GM19372 (cell line): ENCODE data around the gene PIK3R5.

Experiments used
- ATAC-seq: cut with Tn5 transposase; IDR thresholded peaks from one replicate; pipeline ENCODE4 v1.9.1; 2021; ENCODE audit warnings: mild to moderate bottlenecking, low read depth, moderate library complexity; ENCODE audit not compliant: unreplicated experiment

PIK3R5 gene

DNA sequence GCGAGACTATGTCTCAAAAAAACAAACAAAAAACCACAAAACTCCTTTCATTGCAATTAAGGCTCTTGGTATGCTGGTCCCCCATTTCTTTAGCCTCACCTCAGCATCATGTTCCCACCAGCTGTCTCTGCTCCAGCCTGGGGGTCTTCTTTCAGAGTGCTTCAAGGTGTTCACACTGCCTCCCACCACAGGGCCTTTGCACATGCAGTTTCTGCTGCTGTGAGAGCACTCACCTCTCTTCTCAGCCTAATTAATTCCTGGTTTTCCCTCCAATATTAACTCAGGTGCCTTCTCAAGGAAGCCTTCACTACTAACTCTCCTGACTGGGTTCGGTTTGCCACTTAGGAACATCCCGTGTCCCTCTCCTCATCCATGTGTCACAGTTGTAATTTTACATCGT is 82.2 kb downstream of the PIK3R5 start:
- no peak for ATAC-seq

DNA sequence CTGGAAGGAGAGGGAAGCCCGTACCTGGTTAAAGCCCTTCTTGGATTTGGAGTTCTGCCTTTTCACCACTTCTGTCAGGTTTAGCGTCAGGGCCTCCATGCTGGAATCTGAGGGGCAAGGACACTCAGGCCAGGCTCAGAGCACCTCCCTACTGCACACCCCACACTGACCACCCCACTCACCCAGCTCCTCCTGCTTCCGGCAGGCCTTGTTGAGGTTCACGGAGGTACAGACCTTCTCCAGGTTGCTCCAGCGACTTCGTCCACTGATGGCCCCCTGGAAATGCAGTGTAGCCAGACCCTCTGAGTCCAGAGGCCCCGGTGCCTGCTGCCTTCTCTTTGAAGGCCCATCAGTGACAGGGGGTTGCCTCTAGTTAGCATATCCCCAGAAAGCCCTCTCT is 83.9 kb downstream of the PIK3R5 start:
- no peak for ATAC-seq

DNA sequence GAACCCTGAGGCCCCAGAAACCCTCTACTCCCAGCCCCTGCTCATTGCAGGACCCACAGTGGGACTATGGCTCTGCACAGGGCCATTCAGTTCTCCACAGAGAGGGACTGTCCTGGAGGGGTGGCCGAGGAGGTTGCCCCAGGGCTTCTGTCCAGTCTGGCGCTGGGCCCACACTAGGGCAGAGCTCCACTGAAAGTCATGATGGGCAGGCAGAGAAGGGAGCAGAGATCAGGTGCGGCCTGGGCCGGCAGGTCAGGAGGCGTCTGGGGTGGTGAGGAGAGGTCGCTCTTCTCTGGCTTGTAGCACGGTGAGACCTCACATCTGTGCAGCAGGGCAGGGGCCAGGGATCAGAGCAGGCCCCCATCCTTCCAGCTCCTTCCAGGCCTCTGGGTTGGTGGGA is 85.0 kb downstream of the PIK3R5 start:
- no peak for ATAC-seq

DNA sequence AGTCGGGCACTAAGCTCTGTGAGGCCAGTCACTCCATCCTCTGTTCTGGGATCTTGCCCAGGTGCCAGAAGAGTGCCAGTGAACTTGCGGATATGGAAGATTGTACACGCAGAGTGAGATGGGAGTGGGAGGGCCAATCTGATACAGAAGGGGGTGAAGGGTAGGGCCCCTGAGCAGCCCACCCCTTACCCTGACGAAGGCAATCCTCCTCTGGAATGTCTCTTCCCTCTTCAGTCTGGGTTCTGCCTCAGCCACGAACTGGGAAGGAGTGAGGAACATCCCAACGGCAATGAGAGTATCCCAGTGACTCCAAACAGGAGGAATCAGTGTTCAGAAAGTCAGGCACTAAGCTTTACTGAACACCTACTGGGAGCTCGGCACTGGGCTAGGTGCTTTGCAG is 86.1 kb downstream of the PIK3R5 start:
- no peak for ATAC-seq

DNA sequence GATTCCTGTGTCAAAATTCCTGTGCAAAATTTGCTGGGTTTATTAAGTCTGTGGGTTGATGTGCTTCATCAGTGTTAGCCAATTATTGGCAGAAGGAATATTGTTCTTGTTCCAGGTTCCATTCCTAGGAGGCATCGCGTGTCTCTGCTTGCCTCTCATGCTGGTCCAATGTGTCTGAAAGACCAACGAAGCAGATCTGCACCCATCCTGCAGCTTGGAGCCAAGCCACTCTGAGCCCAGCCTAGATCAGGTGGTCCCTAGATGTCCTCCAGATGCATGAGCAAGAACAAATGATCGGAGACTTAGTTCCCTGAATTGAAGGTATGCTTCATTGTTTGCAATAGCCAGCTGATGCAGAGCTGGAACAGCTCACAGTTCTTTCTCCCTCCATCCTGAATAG is 87.5 kb downstream of the PIK3R5 start:
- ATAC-seq: no peak

DNA sequence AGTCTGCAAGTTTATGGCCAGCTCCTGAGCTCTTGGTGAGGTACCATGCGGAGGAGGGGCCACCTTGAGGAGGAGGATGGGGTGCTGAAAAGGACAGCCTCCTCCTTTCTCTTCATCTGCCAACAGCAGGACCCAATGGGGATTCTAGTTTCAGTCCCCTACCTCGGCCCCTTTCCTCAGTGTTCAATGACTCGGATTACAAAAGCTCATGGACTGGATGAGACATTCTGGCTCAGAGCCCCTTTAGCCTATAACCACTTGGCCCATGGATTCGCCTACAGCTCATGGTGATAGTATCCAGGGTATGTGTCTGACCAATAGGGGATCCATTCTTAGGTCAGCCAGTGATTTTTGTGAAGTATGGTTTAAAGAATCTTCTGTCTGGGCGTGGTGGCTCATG is 89.5 kb downstream of the PIK3R5 start:
- no peak for ATAC-seq

DNA sequence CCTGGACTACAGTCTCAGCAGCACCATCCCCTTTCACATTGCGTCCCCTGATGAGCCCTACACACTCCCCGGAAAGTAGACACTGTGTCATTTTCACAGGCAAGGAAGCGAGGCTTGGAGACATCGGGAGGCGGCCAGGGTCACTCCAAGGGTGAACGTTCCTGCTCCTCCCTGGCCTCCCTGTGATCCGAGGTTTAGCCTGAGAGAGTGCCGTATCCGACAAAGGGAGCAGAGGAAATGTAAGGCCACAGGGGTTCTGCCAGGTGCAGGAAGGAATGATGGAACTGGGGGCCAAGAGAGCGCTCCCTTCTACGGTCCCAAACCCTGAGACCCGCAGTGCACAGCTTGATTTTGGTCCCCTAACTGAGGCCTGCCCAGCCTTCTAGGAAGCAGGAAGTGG is 90.1 kb downstream of the PIK3R5 start:
- no peak for ATAC-seq

DNA sequence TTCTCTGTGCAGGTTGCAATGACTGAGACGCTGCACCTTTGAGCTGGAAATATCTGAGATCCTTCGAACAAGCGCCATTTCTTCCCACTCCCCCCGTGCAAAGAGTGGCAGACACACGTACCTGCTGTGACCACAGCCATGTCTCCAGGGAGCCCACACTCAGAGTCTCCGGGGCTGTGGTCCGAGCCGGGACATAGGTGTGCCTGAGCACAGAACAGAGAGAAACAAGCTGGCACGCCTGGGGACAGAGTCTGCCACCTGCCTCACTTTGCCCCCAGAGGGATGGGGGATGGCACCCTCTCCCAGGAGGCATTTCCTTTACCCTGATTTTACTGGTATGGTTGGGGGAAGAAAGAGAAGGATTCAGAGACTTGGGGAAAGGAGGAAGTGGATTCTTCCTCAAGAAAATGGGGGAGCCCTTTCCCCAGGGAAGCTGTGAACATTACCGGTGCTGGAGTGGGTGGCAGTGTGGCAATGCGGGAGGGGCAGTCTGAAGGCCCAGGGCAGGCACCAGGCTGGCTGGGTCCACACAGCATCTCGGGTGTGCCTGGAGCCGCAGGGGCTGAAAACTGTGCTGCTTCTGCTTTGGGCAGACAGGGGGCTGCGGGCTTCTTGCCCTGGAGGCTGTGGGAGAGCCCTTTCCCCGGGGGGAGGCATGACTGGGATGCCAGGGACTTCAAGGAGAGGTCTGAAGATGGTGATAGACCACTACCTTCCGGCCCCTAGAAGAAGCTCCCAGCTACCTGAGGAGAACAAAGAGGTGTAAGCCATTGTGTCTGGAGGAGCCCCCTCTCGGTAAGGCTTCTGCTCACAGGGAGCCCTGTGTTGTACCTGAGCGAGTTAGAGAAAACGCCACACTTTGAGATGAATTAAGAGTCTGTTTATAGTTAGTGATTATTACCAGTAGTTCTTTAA is 91.4 kb downstream of the PIK3R5 start:
- ATAC-seq: no peak

DNA sequence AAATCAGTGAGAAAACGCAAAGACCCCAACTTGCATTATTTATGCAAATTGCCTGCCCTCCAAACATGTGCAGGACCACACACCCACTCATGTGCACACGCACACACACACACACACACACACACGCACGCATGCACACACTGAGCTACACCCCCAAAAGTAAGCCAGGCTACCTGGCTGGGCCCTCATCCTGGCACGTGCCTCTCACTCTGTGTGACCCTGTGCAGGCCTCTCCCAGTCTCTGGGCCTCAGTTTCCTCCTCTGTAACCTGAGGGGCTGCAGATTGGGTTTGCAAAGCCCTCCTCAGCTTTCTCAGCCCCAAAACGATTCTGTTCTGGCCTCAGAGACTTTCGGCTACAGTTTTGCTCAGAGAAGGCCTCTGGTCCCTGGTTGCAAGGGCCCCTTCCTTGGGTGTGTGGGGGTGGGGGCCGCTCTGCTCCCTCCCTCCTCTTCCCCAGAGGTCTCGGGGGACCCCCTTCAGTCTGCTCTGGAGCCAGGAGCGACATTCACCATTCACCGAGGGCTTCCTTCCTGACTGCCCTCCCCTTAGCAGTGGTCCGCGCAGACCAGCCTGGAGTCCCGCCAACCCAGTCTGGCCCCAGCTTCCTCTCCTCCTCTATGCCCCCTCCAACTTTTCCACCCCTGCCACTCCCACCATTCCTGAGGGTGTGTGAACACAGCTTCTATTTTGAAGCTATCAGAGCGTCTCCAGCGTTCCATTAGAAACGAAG is 92.6 kb downstream of the PIK3R5 start:
- no peak for ATAC-seq

DNA sequence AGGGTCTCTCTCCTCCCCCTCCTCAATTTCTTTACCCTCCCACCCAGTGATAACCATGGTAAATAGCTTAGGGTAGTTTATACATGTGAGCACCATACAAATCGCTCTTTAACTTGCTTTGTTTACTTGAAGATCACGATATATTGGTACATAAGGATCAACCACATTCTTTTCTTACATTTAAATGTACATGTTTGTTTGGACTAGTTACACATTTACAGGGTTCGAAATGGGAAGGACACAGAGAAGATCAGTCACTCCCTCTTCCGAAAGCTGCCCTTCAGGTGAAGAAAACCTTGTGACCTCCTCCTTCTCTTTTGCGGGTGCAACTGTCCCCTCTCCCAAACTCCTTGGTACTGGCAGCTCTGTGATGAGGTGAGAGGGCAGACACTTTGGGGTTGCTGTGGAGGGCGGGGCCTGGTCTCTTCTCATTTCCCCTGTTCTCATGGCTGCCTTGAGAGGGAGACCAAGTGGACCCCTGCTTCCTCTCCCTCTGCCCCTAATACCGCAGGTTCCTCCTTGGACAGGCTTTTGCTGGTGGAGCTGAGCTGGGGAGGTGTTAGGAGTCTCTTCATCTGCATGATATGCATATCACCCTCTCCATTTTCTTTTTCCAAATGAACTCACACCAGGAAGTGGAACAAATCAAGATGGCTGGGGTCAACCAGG is 93.3 kb downstream of the PIK3R5 start:
- ATAC-seq: no peak

DNA sequence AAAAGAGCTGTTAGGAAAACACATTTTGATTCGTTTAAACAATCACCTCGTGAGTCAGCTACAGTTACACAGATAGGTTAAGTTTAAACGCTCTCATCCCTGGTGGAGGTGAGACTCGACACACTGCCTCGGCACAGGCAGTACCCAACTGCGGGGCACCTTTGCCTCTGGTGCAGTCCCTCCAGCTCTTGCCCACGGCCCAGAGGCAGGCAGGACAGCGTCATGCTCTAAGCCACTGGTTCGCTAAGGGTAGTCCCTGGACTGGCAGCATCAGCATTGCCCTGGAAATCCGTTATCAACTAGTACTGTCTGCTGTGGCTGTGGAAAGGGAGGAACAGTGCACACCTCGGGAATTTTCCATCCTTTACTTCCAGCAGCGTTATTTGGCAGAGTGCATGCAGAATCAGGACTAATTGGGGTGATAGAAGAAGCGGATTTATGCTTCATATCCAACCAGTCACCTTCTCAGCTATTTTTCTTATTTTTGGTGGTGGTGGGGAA is 94.4 kb downstream of the PIK3R5 start:
- no peak for ATAC-seq

DNA sequence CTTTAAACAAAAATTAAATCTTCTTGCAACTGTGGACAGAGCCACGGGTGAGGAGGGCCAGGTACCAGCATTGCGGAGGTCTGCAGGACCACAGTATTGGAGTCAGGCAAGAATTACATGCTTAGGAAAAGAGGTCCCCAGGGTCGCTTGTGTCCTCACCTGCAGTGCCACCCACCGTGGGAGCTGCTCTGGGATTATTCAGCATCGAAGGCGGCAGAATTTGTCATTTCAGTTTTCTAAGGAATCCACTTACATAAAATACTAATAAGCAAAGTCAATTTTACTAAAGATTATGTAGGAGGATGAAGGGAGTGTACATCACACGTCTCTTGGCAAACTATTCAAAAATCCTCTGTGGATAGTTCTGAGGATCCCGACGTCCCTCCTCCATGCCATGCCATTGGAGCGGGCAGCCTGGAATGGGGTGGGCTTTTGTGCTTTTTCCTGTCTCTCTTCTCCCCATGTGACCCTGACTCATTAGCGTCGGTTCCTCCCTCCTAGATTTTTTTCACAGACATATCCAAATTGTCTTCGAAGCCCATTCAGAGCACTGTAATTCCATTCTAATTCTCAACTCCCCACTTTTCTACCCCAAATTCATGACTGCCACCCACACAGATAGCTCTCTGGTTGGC is 95.0 kb downstream of the PIK3R5 start:
- no peak for ATAC-seq

DNA sequence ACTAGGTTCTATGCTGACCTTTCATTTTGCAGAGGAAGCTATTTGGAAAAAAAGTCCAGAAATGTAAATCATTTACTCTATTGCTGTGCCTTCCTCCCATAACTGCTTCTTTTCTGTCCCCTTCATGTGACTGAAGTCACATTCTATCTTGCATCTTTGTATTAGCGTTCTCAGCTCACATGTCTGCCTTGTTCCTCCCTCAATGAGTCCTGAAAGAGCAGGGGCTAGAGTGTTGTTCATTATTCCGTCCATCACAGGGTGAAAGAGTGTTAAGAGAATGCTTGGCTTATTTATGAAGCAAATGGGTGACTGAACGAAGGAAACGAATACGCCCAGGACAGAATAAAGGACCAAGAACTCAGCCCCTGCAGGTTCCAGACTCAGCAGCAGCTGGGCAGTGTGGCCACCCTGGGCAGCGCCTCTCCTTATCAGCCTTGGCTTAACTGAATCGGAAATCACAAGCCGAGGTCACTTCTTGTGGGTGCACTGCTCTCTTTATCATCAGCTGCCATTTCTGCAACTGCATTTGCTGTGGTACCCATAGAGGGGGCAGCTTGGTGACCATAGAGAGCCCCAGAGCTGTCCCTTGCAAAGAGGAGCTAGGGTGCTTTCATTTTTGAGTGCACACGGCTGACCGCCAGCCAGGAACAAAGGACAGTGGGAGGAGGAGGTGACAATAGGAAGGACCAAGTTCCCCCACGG is 96.2 kb downstream of the PIK3R5 start:
- no peak for ATAC-seq

DNA sequence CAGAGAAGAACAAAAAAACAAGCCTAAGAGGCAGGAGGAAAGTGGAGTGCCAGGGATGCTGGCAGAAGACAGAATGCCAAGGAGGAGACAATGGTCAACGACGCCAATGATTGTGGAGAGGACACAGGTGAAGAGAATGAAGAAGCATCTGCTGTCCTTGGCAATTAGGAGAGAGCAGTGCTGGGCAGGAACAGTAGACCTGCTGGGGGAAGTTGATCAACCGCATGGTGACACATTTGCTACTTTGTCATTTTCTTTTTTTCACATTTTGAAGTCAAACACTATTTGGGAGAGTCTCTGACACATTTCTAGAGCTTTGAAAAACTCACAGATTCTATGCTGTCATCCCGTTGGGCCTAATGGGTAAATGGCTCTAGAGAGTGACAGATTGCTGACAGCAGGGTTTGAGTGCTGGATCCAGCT is 97.0 kb downstream of the PIK3R5 start:
- ATAC-seq: no peak

DNA sequence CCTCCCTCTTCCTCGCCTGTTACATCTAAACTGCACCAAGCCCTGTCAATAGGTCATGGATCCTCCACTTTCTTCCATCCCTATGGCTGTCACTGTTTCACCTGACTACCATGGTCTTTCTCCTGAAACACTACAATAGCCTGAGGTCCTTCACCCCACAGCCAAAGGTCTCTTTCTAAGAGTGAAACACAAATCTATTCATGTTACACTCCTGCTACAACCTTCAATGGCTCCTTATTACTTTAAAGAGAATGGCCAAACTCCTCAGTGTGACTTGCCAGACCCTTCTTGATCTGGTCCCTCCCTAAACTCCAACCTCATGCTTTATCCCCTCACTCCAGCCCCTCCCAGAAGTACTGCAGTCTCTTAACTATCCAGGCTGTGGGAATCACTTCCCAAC is 97.4 kb downstream of the PIK3R5 start:
- no peak for ATAC-seq

DNA sequence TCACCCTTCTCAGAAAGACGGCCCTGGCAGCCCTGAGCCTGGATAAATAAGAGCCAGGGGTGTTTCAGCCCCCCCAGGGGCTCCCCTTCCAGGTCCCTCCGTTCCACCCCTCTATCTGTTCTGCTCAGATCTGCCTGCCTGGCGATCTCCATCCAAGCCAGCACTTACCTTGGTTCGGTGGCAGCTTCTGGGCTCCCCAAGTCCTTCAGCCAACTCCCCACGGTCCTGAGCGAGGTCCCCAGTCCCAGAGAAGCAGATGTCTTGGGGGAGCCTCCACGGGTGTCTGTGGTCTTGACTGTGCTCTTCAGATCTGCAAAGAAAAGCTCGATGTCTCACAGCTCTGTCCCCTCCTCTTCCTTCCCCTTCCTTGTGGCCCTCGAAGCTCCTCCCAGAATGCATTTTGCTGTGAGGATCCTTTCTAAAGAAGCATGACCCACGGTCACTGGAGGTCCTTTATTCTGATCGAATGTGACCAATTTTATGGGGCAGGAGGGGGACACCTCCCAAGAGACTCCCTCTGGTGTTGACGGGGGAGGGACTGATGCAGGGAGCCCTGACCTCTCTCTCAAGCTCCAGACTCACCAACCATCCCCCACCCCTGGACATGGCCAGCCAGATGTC is 98.0 kb downstream of the PIK3R5 start, which contains the start of gene PIK3R6:
PIK3R6 (minus strand) TSS at position 314 of the 621 bp plus-strand sequence. CDS start 17,880 bp downstream, outside the sequence.
- no peak for ATAC-seq

DNA sequence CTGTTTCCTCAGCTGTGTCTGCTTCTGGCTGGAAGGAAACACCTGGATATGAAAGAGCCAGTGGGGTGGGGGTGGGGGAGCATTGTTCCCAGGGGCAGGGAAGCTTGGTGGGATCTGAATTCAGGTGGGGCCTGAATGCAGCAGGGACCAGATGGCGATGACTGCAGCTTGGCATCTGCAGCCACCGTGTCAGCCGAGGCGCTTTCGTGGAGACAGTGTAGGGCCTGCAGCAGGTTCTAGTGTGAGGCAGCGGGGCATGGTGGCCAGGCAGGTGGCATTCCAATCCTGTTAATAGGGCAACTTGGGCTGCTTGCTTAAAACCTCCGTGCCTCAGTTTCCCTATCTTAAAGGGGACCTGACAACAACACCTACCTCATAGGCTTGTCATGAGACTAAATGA is 99.7 kb downstream of the PIK3R5 start:
- no peak for ATAC-seq

DNA sequence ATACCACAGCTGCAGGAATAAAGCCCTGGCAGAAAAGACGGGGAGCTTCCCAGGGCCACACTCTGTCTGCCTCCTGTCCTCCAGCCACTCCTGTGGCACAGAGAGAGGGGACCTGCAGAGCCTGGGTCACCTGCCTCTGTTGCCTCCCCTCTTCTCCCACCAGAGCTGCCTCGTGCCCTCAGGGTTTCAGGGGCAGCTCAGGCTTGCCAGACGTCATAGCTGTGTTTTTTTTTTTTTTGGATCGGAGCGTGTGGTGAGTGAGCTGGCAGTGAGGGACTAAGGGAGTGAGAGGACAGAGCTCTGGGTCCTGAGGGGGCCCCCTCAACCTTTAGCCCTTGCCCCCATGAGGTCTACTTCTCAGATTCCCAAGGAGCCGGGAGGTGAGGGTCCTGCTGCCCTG is 100.1 kb downstream of the PIK3R5 start:
- no peak for ATAC-seq

DNA sequence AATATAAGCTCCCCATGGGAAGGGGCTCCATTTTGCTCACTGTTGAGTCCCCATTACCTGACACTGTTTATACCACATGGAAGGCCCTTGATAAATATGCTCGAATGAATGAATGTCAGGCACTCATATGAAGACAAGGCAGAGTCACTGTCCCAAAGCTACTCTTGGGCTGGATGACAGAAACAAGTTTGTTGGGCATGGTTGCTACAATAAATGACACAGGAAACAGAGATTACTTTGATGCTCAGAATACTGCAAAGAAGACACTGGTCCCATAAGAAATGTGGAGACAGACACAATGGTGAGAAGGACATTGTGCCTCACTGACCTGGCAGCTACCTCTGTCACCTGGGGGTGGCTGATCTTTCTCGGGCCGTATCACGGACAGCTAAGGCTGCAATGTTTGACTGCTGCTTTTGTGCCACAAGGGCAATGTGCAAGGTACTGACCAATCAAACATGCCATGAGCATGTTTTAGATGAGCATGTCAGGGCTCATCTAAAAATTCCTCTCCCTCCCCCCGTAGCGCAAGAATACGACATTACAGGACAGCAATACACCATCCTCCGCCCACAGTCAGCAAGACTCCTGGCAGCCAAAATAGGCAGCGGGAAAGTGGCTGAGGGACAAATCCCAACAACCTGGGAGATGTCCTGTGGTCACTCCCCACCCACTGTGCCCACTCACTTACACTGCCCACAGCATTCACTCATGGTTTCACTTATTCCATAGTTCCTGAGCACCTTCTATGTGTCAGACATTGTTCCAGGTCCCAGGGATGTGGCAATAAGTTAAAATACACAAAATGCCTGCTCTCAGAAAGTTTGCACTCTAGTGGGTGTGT is 103.1 kb downstream of the PIK3R5 start:
- ATAC-seq: no peak
